ENCODE results near the gene CDKL1. TPM values are rescaled to one million over a fixed set of nuclear protein-coding genes. Genes with fewer than 3 reads are reported as not detected.
"Not testable (repeated sequence)": the region's sequence is repeated elsewhere in the genome, so short reads cannot be mapped to it uniquely, and the experiment has no call there.

Gene CDKL1
- total RNA-seq, 2 experiments from 2014 or later, result 5.3 to 8.8 TPM

DNA sequence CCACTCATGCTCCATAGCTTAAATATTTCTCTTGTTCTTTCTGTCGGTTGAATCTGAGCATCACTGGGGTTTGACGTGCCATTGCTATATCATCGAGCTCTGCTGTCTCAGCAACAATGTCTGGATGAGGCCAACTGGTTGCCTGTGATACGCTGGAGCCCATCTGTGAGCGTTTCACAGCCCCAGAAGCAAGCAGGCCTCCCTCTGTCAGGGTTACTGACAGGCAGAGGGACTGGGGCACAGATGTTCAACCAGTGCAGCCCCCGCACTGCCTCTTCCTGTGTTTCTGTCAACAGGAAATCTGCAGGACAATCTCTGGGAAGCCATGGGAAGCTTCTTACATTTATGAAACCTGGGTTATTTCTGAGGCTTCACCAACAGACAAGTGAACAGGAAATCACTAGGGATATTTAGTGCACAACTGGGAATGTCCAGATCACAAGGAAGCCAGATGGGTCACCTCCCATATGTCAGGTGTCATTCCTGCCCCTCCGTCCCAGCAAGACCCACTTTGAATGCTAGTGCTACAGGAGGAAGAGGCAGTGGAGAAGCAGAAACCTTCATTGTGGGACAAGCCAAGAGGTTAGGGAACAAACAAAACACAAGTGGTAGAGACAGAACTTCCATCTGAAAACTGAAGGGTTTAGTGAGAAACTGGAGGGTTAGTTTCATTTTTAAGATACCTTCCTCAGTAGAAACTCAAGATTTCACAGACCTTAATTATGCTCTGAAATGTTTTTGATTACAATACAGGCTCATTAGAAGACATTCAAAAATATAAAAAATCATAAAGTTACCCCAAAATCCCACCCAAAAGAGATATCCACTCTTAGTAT is 60.5 kb downstream of the CDKL1 start:
- ChIA-PET POLR2A (no interaction called here), CTCF (interaction anchor here (2.0 kb wide), 1 partner anchor 15 kb away, joined by 7 read pairs; no protein-coding TSS in a partner anchor)
- peaks cover 11% of the 10 kb centered on the region for H3K36me3 Mint-ChIP-seq (ENCODE audit: low read depth)
- no peaks in the 10 kb centered on the region for H3K27me3 Mint-ChIP-seq
- no peak overlapping the region for H3K27ac Mint-ChIP-seq
- H3K9me3 Mint-ChIP-seq, result no peaks in the 10 kb centered on the region
- DNase-seq, result no peak
- peaks cover 8% of the 10 kb centered on the region for H3K4me1 Mint-ChIP-seq
- H3K4me3 Mint-ChIP-seq, result no peak overlapping the region

DNA sequence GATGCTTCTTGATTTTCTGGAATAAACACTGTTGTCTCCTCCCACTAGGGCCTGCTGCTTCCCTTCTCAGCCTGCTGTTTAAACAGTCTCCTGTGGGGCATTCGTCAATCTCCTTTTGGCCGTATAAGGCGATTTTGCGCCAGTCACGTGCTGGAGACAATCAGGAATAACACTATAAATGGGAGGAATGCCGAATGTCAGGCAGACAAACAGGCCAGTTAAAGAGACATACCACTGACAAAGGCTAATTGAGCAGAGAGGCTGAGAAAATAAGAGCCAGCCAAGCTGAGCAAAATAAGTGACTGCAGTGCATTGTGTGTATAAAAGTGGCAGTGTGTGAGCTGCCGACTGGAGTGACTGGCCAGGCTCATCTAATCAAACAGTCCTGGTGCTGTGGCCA is 61.3 kb downstream of the CDKL1 start:
- peaks cover 8% of the 10 kb centered on the region for H3K4me1 Mint-ChIP-seq
- peaks cover 11% of the 10 kb centered on the region for H3K36me3 Mint-ChIP-seq (ENCODE audit: low read depth)
- DNase-seq, result no peak
- ChIA-PET POLR2A (interaction anchor here (1.2 kb wide), 1 partner anchor 29 kb away, joined by 3 read pairs; no protein-coding TSS in a partner anchor), CTCF (interaction anchor here (2.0 kb wide), 1 partner anchor 14 kb away, joined by 7 read pairs; no protein-coding TSS in a partner anchor)
- H3K27ac Mint-ChIP-seq, result no peak overlapping the region
- H3K27me3 Mint-ChIP-seq, result no peaks in the 10 kb centered on the region
- no peak overlapping the region for H3K4me3 Mint-ChIP-seq
- H3K9me3 Mint-ChIP-seq, result no peaks in the 10 kb centered on the region

GRCh38 chr14:50334211-50334610 is 62.5 kb downstream of the CDKL1 start:
- Mint-ChIP-seq H3K4me1 (peaks cover 8% of the 10 kb centered on the region), H3K9me3 (no peaks in the 10 kb centered on the region), H3K4me3 (no peak overlapping the region), H3K27me3 (no peaks in the 10 kb centered on the region), H3K36me3 (ENCODE audit: low read depth) (peaks cover 15% of the 10 kb centered on the region), H3K27ac (no peak overlapping the region)
- DNase-seq, result no peak
- CTCF ChIA-PET, result interaction anchor here (0.8 to 2.0 kb wide), 2 partner anchors 11 to 13 kb away, joined by 3 to 7 read pairs; no protein-coding TSS in a partner anchor
- POLR2A ChIA-PET, result no interaction called here

DNA sequence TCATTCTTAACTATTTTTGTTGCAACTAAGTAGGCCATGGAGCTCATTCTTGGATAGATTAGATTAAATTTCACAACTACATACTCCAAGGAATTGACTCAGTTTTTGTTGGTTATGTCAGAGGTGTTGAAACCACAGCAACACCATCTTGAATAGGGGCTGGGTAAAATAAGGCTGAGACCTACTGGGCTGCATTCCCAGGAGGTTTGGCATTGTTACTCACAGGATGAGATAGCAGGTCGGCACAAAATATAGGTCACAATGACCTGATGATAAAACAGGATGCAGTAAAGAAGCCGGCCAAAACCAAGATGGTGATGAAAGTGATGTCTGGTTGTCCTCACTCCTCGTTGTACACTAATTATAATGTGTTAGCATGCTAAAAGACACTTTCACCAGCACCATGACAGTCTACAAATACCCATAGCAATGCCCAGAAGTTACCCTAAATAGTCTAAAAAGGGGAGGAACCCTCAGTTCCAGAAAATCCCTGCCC is 63.6 kb downstream of the CDKL1 start:
- ChIA-PET CTCF (interaction anchor here (1.2 kb wide), 1 partner anchor 12 kb away, joined by 4 read pairs; no protein-coding TSS in a partner anchor), POLR2A (interaction anchor here (1.0 kb wide), 1 partner anchor 30 kb away, joined by 3 read pairs; no protein-coding TSS in a partner anchor)
- peaks cover 15% of the 10 kb centered on the region for H3K36me3 Mint-ChIP-seq (ENCODE audit: low read depth)
- no peak overlapping the region for H3K27ac Mint-ChIP-seq
- no peaks in the 10 kb centered on the region for H3K27me3 Mint-ChIP-seq
- DNase-seq, result no peak
- H3K9me3 Mint-ChIP-seq, result no peaks in the 10 kb centered on the region
- peaks cover 8% of the 10 kb centered on the region for H3K4me1 Mint-ChIP-seq
- H3K4me3 Mint-ChIP-seq, result no peak overlapping the region

- H3K4me3 Mint-ChIP-seq, result no peak overlapping the region
- no peaks in the 10 kb centered on the region for H3K27me3 Mint-ChIP-seq
- H3K9me3 Mint-ChIP-seq, result no peaks in the 10 kb centered on the region
- peaks cover 8% of the 10 kb centered on the region for H3K4me1 Mint-ChIP-seq
- POLR2A ChIA-PET, result interaction anchor here (1.1 kb wide), 1 partner anchor 11 kb away, joined by 3 read pairs; no protein-coding TSS in a partner anchor
- peaks cover 15% of the 10 kb centered on the region for H3K36me3 Mint-ChIP-seq (ENCODE audit: low read depth)
- CTCF ChIA-PET, result interaction anchor here (0.7 to 1.2 kb wide), 2 partner anchors 10 to 806 kb away, joined by 3 read pairs; no protein-coding TSS in a partner anchor
- DNase-seq, result no peak
- H3K27ac Mint-ChIP-seq, result no peak overlapping the region
Measured at GRCh38 chr14:50331596-50331995, 65.1 kb downstream of the CDKL1 start.

DNA sequence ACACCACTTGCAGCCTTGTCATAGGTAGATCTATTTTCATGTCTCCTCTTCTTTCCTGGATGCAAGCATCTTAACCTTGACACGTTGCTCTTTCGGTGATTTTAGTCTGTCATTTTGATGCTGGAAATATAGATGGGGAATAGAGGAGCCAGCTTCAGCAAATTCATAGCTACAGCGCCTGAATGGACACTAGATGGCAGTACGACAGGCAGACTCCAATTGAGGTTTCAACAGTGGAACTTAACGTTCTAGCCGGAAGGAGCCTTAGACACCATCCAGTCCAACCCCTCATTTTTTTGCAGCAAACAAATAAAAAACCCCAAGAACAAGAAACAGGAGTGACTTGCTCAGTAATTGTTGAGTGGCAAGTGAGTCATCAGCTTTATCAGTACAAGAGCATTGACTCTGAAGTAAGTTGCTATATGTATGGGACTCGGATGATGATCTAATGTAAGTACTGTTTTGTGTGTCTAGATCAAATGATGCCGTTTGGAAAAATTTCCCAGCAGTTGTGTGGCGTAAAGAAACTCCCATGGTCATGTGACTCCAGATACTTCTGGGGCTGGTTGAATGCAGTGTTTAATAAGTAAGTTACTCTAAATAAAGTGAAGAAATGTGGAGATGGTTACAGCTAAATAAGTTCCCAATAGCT is 75.5 kb downstream of the CDKL1 start:
- peak; percentile 74 for DNase-seq
- no peak overlapping the region for H3K4me3 Mint-ChIP-seq
- no peaks in the 10 kb centered on the region for H3K27me3 Mint-ChIP-seq
- peaks cover 20% of the 10 kb centered on the region for H3K4me1 Mint-ChIP-seq
- peaks cover 13% of the 10 kb centered on the region for H3K36me3 Mint-ChIP-seq (ENCODE audit: low read depth)
- H3K27ac Mint-ChIP-seq, result no peak overlapping the region
- no peaks in the 10 kb centered on the region for H3K9me3 Mint-ChIP-seq
- CTCF ChIA-PET, result interaction anchor here (0.6 to 3.1 kb wide), 40 partner anchors 8 to 700 kb away, joined by 3 to 40 read pairs (median 4); partner anchors contain the start of genes CDKL1, DMAC2L, DNAAF2 and L2HGDH
- POLR2A ChIA-PET, result interaction anchor here (0.8 to 2.1 kb wide), 13 partner anchors 9 to 459 kb away, joined by 3 to 19 read pairs (median 5); partner anchors contain the start of genes CDKL1, DMAC2L, L2HGDH and MAP4K5

DNA sequence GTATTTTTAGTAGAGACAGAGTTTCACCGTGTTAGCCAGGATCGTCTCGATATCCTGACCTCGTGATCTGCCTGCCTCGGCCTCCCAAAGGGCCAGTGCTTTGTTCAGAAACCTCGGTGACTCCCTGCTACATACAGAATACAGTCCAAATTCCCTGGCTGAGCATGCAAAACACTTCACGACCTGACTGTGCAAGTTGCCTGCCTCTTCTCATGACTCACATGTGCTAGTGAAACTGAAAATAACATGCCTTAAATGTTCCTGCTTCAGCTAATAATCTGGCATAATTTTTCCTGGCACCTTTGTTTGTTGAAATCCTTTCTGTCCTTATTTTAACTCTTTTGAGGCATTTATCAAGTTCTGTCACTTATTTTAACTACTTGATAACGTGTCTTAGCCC is 76.4 kb downstream of the CDKL1 start:
- Mint-ChIP-seq H3K4me3 (no peak overlapping the region), H3K27me3 (no peaks in the 10 kb centered on the region), H3K36me3 (ENCODE audit: low read depth) (peaks cover 15% of the 10 kb centered on the region), H3K4me1 (peaks cover 21% of the 10 kb centered on the region), H3K9me3 (no peaks in the 10 kb centered on the region), H3K27ac (no peak overlapping the region)
- ChIA-PET CTCF (interaction anchor here (0.6 to 3.1 kb wide), 34 partner anchors 8 to 686 kb away, joined by 3 to 40 read pairs (median 4); partner anchors contain the start of genes CDKL1, DMAC2L, DNAAF2 and L2HGDH), POLR2A (interaction anchor here (0.8 to 2.1 kb wide), 10 partner anchors 8 to 458 kb away, joined by 3 to 19 read pairs (median 6); partner anchors contain the start of genes CDKL1, DMAC2L, L2HGDH and MAP4K5)
- no peak for DNase-seq

- Mint-ChIP-seq H3K36me3 (ENCODE audit: low read depth) (peaks cover 12% of the 10 kb centered on the region), H3K4me3 (no peak overlapping the region), H3K4me1 (peaks cover 21% of the 10 kb centered on the region), H3K27me3 (no peaks in the 10 kb centered on the region), H3K9me3 (no peaks in the 10 kb centered on the region), H3K27ac (no peak overlapping the region)
- CTCF ChIA-PET, result interaction anchor here (1.2 to 3.1 kb wide), 6 partner anchors 8 to 468 kb away, joined by 3 to 40 read pairs (median 16); partner anchors contain the start of genes DMAC2L, L2HGDH and MAP4K5
- DNase-seq, result no peak
- POLR2A ChIA-PET, result interaction anchor here (1.4 to 2.1 kb wide), 3 partner anchors 31 to 77 kb away, joined by 3 to 14 read pairs (median 8); partner anchors contain the start of gene CDKL1
Measured at GRCh38 chr14:50319721-50320120, 77.0 kb downstream of the CDKL1 start.

GRCh38 chr14:50319293-50319692 is 77.4 kb downstream of the CDKL1 start:
- H3K27ac Mint-ChIP-seq, result no peak overlapping the region
- H3K9me3 Mint-ChIP-seq, result peaks cover under 1% of the 10 kb centered on the region
- H3K4me3 Mint-ChIP-seq, result no peak overlapping the region
- H3K27me3 Mint-ChIP-seq, result no peaks in the 10 kb centered on the region
- CTCF ChIA-PET, result no interaction called here
- POLR2A ChIA-PET, result no interaction called here
- DNase-seq, result no peak
- peaks cover 11% of the 10 kb centered on the region for H3K36me3 Mint-ChIP-seq (ENCODE audit: low read depth)
- peaks cover 22% of the 10 kb centered on the region for H3K4me1 Mint-ChIP-seq

DNA sequence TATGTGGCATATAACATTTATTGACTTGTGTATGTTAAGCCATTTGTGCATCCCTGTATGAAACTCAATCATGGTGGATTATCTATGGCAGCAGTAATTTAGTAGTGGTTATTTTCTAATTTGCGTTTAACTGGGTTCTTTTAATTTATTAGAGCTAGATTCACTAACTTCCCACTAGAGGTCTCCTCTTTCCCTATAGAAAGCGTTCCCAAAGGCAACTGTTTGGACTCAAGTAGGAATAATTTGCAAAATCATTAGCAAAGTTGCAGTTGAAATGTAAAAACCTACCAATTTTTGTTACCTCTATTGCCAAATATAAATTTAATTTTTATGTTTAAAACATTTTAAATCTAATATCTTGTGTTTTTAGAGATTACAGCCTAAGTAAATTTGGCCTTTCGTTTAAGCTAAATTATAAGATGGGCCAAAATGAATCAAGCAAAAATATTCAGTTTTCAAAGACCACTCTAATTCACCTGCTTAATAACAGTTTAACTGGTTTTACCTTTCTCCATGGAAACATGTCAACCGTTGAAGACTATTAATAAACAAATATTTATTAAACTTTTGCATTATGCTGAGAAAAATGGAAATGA is 78.6 kb downstream of the CDKL1 start:
- ChIA-PET POLR2A (interaction anchor here (1.0 to 1.5 kb wide), 2 partner anchors 211 to 214 kb away, joined by 4 read pairs; partner anchors contain the start of gene MAP4K5), CTCF (interaction anchor here (1.0 to 1.1 kb wide), 3 partner anchors 212 to 541 kb away, joined by 3 read pairs; no protein-coding TSS in a partner anchor)
- peaks cover 29% of the 10 kb centered on the region for H3K4me1 Mint-ChIP-seq
- peaks cover 3% of the 10 kb centered on the region for H3K9me3 Mint-ChIP-seq
- no peak overlapping the region for H3K4me3 Mint-ChIP-seq
- no peak for DNase-seq
- peaks cover 13% of the 10 kb centered on the region for H3K36me3 Mint-ChIP-seq (ENCODE audit: low read depth)
- H3K27me3 Mint-ChIP-seq, result no peaks in the 10 kb centered on the region
- H3K27ac Mint-ChIP-seq, result no peak overlapping the region

GRCh38 chr14:50314098-50314497 is 82.6 kb downstream of the CDKL1 start:
- DNase-seq, H3K9me3 Mint-ChIP-seq, POLR2A ChIA-PET, H3K27ac Mint-ChIP-seq, CTCF ChIA-PET, H3K4me3 Mint-ChIP-seq, H3K27me3 Mint-ChIP-seq: not testable (repeated sequence)
- Mint-ChIP-seq H3K4me1 (peaks cover 37% of the 10 kb centered on the region), H3K36me3 (ENCODE audit: low read depth) (peaks cover 19% of the 10 kb centered on the region)

GRCh38 chr14:50312734-50313054 is 84.0 kb downstream of the CDKL1 start:
- peaks cover 35% of the 10 kb centered on the region for H3K4me1 Mint-ChIP-seq
- DNase-seq, result no peak
- peaks cover 3% of the 10 kb centered on the region for H3K9me3 Mint-ChIP-seq
- peak overlapping the region; percentile 95 for H3K4me3 Mint-ChIP-seq
- no peaks in the 10 kb centered on the region for H3K27me3 Mint-ChIP-seq
- H3K36me3 Mint-ChIP-seq (ENCODE audit: low read depth), result peaks cover 22% of the 10 kb centered on the region
- CTCF ChIA-PET, result interaction anchor here (0.6 to 3.1 kb wide), 10 partner anchors 9 to 680 kb away, joined by 3 to 40 read pairs (median 4); partner anchors contain the start of gene MAP4K5
- POLR2A ChIA-PET, result interaction anchor here (0.7 to 3.2 kb wide), 19 partner anchors 8 to 727 kb away, joined by 3 to 32 read pairs (median 6); partner anchors contain the start of genes ARF6, CDKL1, DNAAF2 and MAP4K5
- peak overlapping the region; percentile 81 for H3K27ac Mint-ChIP-seq

Measured in activated CD4-positive, alpha-beta memory T cell treated with anti-CD3 and anti-CD28 coated beads, Interleukin-2, amount 10 ng/mL, durations not matched to agents 7 days and 5 days (primary cell).